NK-92 (cell line): ENCODE data around the gene FASN.

Experiments used
- DNase-seq: peaks from one replicate; lab custom pipeline; 2025; ENCODE audit not compliant: unreplicated experiment; lab: John Stamatoyannopoulos, UW

Gene FASN

GRCh38 chr17:82089723-82090548, 8.1 kb downstream of the FASN start:
- no peak for DNase-seq

GRCh38 chr17:82088838-82089722, 9.0 kb downstream of the FASN start:
- no peak for DNase-seq

GRCh38 chr17:82087961-82088837, 9.8 kb downstream of the FASN start:
- no peak for DNase-seq

- no peak for DNase-seq
Observed at GRCh38 chr17:82086941-82087906, 10.8 kb downstream of the FASN start.

- no peak for DNase-seq
Observed at GRCh38 chr17:82085931-82086764, 11.9 kb downstream of the FASN start.

- DNase-seq: no peak
Observed at GRCh38 chr17:82085031-82085861, 12.8 kb downstream of the FASN start.

- no peak for DNase-seq
Observed at GRCh38 chr17:82084373-82085030, 13.5 kb downstream of the FASN start.

GRCh38 chr17:82083533-82084359, 14.3 kb downstream of the FASN start:
- no peak for DNase-seq

- no peak for DNase-seq
Observed at GRCh38 chr17:82083009-82083408, 15.0 kb downstream of the FASN start.

- no peak for DNase-seq
Observed at GRCh38 chr17:82082456-82082855, 15.6 kb downstream of the FASN start.

GRCh38 chr17:82081966-82082365, 16.1 kb downstream of the FASN start:
- no peak for DNase-seq

GRCh38 chr17:82081546-82081945, 16.5 kb downstream of the FASN start:
- DNase-seq: no peak

- no peak for DNase-seq
Observed at GRCh38 chr17:82080789-82081464, 17.1 kb downstream of the FASN start.

- no peak for DNase-seq
Observed at GRCh38 chr17:82080048-82080788, 17.8 kb downstream of the FASN start.

- no peak for DNase-seq
Observed at GRCh38 chr17:82079001-82079677, 18.9 kb downstream of the FASN start.
